NCI-H460 (cell line): ENCODE results near the gene TCFL5. TPM values are rescaled to one million over a fixed set of nuclear protein-coding genes. Genes with fewer than 3 reads are reported as not detected.

Experiments used
- DNase-seq: peaks from one replicate; pipeline ENCODE4 v3.0.0-alpha.2; 2016; ENCODE audit warnings: low read depth; ENCODE audit errors: extremely low read depth
- total RNA-seq: library from RNA; depleted of rRNA; stranded (reverse); fragments of >200 nt; shearing (Covaris generic); gene quantifications from 2 replicates; pipeline ENCODE4 v1.2.3, GENCODE V29; 2014

Gene TCFL5
- total RNA-seq, 1 experiment from 2014 or later = 15.1 TPM

DNA sequence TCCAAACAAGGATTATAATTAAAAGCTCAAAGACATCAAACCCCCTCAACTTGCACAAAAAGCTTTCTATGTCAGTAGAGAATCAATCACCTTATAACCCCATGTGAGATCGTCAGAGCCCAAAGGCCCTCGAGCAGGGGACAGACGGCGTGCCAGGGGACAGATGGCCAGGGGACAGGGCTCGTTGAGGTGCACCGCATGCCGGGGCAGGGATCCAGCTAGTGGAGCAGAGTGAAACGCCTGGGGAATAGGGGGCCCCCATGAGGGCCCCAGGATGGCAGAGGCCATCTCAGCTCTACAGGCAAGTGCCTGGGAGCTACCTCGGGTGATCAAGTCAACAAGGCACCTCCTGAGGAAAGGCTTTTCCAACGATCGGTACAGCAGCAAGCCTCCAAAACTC is 36.0 kb upstream of the TCFL5 start:
- no peak for DNase-seq

DNA sequence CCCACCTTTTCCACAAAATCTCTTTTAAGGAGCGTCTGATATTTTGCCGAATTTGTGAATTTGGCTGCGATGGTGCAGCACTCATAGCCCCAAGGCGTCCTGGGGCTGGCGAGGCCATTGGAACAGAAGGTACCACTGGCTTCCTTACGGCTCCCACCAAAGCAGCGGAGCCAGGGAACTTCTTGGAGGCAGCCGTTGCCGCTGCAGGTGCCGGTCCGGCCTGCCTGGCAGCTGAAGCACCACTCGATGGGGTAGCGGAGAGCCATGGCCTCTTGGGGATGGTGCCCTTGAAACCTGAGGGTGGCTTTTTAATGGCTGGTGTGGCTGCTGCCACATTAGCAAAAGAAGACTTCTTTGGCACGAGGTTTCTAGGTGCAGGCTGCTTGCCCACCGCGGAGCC is 34.9 kb upstream of the TCFL5 start:
- DNase-seq = no peak

DNA sequence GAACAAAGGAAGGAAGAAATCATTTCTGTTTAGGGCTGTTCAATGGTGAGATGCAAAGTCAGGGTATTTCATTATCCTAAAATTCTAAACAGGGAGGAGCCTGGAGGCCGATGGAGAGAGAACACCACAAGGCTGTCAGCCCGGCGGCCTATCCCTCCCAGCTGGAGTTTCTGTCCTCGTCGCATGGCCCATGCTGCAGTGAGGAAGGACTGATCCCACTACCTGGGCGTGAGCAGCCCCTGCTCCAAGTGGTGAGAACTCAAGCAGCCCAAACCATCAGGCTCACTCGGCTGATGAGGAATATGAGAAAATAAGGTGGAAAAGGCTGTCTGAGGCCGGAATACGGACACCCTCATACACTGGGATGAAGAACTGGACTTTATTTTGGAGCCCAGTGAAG is 33.9 kb upstream of the TCFL5 start:
- no peak for DNase-seq

DNA sequence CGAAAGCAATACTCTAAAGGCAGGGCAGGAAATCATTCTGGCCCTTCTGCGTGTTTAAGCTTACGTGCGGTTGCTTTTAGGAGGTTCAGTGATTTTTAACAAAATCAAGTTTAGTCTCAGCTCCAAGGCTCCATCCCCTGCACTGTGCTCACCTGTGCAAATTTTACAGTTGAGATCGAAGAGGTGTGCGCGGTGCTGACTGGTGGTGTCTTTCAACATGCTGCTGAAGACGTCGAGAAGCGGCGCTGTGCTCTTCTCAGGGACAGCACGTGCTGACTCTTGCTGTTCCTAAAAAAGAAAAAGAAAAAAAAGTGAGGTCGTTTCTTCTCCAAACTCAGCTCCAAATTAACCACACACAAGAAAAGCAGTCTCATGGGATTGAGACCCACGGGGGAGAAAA is 32.6 kb upstream of the TCFL5 start:
- no peak for DNase-seq

DNA sequence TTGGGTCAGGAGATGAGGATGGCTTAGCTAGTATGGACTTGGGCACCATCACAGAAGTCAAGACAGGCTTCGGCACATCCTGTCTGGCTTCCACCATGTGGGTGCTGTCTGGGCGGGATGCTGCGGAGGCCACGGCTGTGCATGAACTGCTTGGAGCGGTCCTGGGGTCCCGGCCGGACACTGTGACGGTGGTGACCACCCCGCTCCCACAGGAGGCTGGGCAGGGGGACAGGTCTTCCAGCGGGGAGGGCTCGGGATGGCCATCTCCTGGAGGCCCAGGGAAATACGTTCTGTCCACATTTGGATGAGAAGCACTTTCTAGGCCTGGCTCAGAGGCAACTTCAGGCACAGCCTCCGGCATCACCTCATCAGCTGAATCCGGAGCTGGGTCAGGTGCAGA is 32.1 kb upstream of the TCFL5 start:
- DNase-seq = no peak

DNA sequence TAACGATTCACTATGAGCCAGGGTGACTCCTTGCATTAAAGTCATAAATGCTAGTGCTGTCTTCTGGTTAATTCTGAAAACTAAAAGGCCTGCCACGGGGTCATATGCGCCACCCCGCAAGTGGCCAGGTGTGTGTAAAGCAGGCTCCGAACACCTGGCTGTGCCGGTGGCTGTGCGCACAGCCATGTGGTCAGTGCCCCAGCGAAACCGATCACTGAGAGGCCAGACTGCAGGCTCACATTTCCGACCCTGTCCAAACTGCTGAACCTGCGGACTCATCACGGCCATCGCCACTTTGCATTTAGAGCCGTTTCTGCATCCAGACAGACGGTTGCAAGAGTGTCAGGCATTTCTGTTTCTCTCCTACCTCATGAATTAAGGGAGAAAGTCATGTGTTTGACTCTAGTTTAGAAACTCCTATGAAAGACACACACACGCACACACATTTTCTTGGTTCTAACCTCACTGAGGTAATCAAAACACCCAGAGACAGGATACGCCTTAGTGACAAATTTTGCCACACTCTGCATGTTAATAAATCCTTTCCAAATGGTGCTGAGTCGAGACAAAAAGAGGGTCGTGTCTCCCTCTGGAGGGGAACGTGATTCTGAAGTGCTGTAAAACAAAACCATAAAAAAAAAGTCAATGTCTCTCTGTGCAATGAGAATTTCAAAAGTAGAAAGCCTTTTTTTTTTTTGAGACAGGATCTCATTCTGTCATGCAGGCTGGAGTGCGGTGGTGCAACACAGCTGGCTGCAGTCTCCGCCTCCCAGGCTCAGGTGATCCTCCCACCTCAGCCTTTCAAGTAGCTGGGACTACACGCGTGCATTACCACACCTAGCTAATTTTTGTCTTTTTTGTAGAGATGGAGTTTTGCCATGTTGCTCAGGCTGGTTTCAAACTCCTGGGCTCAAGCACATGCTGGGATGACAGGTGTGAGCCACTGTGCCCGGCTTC is 31.0 kb upstream of the TCFL5 start:
- no peak for DNase-seq

DNA sequence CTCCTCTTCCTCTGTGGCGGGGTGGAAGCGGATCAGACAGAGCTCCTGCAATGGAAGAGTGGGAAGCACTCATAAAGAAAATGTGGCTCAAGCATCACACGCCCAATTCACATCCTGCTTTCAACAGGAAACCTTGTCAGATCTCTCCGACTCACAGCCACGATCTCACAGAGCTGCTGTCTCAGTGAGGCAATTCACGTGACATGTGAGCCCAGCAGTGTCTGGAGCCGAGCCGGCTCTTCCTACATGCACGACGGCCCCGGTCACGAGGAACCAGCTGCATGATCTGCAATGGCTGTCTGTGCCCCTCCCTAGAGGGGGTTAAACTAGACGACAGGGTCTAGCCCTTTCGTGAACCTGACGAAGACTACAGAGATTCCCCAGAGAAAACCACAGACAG is 29.5 kb upstream of the TCFL5 start:
- no peak for DNase-seq

DNA sequence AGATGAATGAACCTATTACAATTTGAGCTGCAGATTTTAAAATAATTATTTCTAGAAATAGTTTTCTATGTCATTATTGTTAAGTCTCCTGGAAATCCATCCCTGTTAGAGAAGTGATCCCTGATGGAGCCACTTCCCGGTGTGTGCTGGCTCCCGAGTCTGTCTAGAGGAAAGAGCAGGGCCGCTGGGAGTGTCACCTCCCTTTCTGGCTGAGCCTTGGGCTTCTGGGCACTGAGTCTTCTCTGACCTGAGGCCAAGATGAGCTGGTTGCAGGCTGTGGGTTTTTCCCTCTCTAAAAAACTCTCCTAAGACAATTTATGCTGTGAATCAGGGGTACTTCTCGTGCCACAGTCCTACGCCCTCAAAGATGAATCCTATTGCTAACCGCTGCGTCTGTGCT is 28.8 kb upstream of the TCFL5 start:
- no peak for DNase-seq

DNA sequence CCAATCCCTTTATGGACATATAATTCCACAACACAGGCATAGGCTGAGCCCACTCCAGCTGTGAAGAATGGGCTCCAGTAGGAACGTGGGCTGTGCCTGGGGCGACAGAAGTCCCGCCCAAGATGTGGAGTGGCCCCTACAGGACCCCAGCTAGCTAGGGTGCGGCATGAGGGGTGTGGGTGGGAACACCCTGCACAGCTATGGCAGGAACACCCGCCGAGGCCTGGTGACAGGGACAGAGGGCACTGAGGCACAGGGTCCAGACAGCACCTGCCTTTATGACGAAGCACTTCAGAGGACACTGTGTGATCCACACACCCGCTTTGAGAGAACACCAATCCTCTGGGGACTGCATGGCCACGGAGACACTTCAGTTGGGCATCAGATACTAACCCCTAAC is 28.2 kb upstream of the TCFL5 start:
- DNase-seq = no peak

DNA sequence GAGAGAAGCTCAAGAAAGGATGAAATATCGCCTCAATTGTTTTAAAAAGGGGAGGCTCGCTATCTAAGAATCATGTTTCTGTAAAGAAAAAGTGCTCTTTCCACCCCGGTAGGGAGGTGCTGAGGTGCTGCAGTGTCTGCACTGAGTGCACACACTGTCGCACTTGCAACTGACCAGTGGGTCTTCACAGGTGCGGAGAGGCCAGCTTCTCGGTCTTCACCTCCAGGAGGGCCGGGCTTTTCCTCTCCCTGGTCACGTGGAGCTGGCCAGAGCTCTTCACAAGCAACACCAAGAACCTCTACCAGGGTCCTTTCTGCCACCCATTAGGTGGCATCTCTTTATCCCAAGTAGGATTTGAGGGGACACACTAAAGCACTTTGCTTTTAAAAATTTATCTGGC is 27.8 kb upstream of the TCFL5 start:
- DNase-seq = no peak

DNA sequence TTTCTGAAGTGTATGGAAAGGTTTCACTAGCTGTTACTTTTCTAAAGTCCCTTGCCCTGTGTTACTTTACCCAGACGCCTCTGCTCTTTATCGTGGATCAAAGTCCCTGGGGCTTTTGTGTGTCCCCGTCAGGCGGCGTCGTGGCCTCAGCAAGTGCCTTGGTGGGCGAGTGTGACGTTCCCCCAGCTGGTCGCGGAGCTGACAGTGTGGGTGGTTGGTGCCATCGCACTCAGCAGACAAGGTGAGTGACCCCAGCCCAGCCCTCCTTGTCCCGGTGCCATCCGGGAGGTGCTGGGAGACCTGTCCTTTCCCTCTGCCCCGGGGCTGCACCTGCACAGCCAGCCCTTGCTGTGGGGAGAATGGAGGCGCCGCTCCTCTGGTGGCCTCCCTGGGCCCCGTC is 27.3 kb upstream of the TCFL5 start:
- DNase-seq = no peak

DNA sequence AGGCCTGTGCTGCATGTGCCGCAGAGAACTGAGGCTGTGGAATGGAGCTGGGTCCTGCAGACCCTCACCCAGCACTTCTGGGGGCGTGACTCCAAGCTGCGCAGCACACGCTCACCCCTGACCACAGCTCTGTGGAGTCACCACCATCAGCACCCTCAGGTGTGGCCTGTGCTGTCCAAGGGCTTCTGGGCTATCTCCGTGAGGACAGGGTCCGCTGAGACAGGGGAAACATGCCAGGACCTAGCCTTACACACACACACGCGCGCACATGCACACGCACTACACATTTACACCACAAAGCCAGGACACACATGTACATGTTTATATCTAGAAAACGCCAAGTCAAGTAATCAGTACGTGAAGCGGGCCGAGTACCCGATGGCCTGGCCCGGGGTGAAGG is 26.8 kb upstream of the TCFL5 start:
- no peak for DNase-seq

DNA sequence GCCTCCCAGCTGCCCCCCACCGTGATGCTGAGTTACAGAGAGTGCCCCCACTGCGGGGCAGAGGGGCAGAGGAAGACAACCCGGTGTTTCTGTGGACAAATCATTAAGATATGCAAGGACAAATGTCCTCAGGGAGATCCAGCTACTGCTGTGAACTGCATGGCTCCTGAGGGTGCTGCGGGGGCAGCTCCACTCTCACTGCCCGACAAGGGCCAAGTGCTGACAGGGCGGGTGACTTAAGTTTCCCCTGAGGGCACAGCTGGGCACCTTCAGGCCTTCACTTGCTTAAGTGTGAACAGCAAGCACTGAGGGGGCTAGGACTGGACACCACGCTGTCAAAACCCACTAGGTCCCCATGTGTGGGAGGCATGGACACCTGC is 26.2 kb upstream of the TCFL5 start:
- DNase-seq = no peak

DNA sequence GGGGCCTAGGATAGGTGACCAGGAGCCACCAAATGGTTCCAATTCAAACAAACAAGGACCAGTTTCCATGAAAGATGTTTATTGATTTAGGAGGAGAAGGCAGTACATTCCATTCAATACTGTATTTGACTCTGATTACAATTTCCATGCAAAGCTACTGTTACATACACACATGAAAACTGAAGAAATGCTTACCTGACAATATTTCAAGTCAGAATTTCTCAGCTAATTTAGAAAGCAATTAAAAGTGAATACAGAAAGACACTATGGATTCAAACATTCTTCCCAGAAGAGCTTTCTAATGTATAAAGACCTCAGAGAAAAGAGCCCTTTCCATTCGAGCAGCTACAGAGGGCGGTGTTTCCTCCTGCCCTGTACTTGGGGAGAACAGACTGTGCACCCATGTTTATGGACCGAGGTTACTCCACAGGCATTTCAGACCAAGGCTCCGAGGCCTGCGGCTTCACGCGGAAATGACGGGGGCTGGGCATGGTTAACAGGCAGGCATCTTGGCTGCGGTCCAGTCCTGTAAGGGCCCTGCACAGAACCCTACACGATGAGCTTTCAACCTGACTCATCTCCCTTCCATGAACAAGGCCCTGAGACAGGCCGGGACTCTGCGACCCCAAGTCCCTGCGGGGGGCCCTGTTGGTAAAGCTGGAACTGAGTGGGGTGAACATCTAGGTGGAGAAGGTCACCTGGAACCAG is 25.7 kb upstream of the TCFL5 start:
- DNase-seq = no peak

DNA sequence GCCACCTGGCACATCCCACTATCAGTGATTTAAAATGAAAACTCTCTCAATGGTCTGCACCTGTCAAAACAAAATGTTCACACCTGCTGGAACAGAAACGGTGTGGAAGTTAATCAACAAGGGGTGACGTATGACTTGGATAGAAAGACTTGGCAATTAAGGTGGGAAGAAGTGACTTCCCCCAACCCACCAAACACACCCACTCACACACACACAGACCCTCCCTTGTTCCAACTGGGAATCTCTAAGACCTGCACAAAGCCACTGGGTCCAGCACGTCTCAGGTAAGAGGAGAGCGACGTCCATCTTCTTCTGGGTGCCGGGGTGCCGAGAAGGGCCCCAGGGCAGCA is 25.1 kb upstream of the TCFL5 start:
- no peak for DNase-seq

DNA sequence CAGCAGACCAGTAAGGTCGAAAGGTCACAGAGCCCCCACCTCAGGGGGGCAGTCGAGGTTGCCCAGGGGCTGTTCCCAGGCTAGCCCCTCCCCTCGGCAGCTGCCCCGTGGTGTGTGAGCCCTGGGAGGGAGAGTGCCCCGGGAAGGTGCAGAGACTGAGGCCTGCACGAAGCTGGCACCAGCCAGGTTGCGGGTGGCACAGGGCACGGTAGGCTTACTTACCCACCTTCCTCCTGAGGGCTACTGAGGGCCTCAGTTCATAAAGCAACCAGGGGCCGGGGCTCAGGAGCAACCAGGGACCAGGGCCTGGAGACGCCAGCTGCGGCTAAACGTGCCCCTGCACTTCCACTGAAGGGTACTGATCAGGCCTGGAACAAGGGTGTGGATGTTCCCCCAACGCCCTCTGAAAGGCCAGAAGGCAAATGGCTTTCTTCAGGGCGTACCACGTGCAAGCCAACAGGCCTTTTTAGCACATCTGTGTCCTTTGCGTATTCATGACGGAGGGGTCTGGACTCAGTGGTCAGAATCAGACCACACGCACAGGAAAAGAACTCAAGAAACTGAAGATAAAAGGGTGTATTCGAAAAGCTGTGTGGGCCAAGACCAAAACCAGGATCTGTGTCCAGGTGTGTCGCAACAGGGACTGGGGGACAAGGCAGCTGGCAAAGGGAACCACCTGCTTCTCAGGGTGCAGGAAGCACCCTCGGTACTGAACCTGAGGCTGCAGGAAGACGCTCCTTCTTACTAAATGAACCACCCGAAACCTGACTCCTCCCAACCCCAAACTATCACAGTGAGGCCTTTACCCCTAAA is 24.5 kb upstream of the TCFL5 start:
- DNase-seq = no peak

DNA sequence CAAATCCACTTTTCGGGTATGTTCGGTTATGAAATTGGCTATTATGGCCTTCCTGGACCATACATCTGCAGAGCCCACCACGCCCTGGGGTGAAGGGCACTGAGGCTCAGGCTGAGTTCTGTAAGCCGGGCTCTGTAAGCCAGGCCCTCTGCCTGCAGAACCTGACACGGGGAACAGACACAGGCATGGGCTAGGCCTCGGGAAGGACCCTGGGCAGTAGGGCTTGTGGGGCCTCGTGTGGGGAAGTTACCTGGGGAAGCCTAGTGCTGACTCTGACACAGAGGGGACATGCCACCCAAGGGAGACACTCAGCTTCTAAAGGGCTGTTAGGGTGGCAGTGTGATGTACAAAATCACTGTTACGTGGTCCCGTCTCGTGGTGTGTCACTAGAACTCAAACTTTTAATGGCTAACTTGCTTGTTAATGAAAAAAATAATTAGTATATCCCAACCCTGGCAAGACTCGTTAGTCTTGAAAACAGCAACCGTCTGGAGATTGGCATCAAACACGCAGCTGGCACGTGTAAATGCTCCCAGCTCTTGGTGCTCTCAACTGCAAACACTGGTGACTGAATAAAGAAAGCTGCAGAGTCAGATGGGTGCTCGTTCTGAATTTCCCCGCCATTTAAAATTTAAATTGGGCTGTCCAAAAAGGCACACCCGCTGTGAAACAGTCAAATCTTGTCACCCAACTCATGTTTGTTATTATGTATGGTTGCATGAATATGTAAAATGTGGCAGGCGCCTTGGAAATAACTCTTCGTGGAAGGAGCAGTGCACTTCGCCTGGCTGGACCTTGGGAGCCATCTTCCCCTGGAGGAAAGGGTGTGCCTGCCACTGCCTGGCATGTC is 23.6 kb upstream of the TCFL5 start:
- no peak for DNase-seq

DNA sequence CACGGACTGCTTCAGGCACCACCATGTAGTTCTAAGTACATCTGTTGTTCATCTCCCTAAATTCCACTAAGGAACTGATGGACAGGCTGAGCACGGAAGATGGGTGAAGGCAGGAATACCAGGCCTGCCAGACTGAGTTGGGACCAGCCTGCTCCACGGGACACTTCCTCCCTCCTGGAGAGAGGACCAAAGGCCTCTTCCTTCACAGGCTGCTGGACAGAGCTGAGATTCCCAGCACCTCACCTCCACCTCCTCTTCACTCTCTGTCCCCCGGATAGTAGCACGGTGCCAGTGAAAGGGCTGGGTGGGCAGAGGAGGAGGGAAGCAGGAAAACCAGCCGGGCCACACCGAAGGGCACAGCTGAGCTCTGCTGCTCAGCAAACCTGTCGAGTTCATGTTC is 22.9 kb upstream of the TCFL5 start:
- no peak for DNase-seq

DNA sequence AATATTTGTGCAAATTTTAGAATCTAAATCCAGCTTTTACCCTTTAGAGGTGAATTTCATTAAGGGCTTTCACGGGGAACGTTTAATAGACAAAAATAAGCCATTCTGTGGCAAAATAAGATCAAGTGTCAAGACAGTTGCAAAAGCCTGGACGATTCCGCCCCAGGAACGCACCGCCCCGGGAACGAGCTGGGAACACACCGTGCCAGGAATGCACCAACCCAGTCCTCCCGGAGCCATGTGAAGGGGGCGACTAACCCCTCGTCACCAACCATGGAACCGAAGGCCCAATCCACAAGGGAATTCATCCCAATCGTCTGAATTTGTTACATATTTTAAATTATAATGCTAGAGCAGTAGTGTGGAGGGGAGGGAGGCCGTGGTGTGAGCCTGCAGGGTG is 20.8 kb upstream of the TCFL5 start:
- no peak for DNase-seq

DNA sequence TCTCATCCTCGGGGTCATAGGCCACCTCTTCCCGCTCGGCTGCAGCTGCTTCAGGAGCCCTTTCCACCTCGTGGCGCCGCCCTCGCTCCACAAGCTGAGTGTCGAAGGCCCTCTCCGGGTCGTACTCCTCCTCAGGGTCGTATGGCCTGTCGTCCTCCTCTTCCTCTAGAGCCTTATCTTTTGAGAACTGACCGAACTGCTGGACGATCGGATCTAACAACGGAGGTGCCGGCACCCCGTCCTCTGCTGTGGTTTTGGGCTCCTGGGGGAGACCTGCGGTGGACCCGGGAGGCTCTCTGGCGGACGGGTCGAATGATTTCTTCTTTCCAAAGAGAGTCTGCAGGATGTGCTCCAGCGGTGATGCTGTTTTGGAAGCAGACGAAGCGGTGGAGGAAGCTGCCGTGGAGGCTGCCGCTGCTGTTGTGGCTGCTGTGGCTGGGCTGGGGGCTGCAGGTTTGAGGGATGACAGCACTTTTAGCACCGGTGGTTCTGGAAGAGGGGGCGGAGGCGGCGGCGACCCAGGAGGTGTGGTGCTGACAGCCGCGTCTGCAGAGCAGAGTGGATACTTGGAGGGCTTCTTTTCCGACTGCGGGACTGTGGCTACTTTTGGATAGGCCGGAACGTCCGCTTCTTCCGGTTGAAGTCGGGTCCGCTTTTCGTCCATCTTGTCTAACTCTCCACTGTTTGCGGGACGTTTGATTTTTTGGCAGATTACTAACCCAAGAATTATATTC is 20.2 kb upstream of the TCFL5 start:
- DNase-seq = no peak
